ENCODE data around the gene DNAJB11. TPM values are rescaled to one million over a fixed set of nuclear protein-coding genes. Genes with fewer than 3 reads are reported as not detected.

DNAJB11 gene
- total RNA-seq, 4 donors from 2014 or later = 19.5 to 40.0 (median 33.5) TPM

- WGBS, 2 donors (ENCODE audit: low coverage in 1 of 2) = 76 to 80% methylated on average over 3 to 4 of the region's 5 CpGs
- no peaks in the 10 kb centered on the region for H3K9me3 ChIP-seq
- H3K27me3 ChIP-seq = no peaks in the 10 kb centered on the region
- H3K4me3 ChIP-seq = no peak overlapping the region
- H3K36me3 ChIP-seq = no peaks in the 10 kb centered on the region
- no peaks in the 10 kb centered on the region for H3K4me1 ChIP-seq
- ATAC-seq = no peak
- TF ChIP-seq POLR2A (IDR thresholded peaks at IDR 0.05) (no peak), EP300 (IDR thresholded peaks at IDR 0.05) (no peak), CTCF (IDR thresholded peaks at IDR 0.05) (no peak), POLR2AphosphoS5 (IDR thresholded peaks at IDR 0.05) (no peak)
- no peak overlapping the region for H3K27ac ChIP-seq
Measured at GRCh38 chr3:186605561-186606545, 35.3 kb downstream of the DNAJB11 start.

GRCh38 chr3:186608624-186609215, 38.2 kb downstream of the DNAJB11 start:
- 83 to 90% methylated on average over 1 to 2 of the region's 2 CpGs for WGBS, 2 donors (ENCODE audit: low coverage in 1 of 2)
- H3K4me1 ChIP-seq = no peaks in the 10 kb centered on the region
- peaks cover 12% of the 10 kb centered on the region for H3K27me3 ChIP-seq
- H3K36me3 ChIP-seq = no peaks in the 10 kb centered on the region
- H3K27ac ChIP-seq = no peak overlapping the region
- no peaks in the 10 kb centered on the region for H3K9me3 ChIP-seq
- no peak overlapping the region for H3K4me3 ChIP-seq
- no peak for ATAC-seq
- TF ChIP-seq EP300 (IDR thresholded peaks at IDR 0.05) = no peak
- no peak for TF ChIP-seq POLR2AphosphoS5 (IDR thresholded peaks at IDR 0.05)
- TF ChIP-seq CTCF (IDR thresholded peaks at IDR 0.05) = no peak
- no peak for TF ChIP-seq POLR2A (IDR thresholded peaks at IDR 0.05)

- 73 to 96% methylated on average over 3 to 5 of the region's 8 CpGs for WGBS, 2 donors (ENCODE audit: low coverage in 1 of 2)
- no peaks in the 10 kb centered on the region for H3K9me3 ChIP-seq
- no peak for ATAC-seq
Measured at GRCh38 chr3:186609247-186609868, 38.8 kb downstream of the DNAJB11 start.

GRCh38 chr3:186612065-186612464, 41.5 kb downstream of the DNAJB11 start:
- Histone ChIP-seq H3K9me3 (no peaks in the 10 kb centered on the region), H3K36me3 (no peaks in the 10 kb centered on the region), H3K4me1 (peaks cover 0 to 14% (median under 1%) of the 10 kb centered on the region in 3 donors), H3K27ac (no peak overlapping the region), H3K4me3 (no peak overlapping the region), H3K27me3 (peaks cover 34% of the 10 kb centered on the region)
- ATAC-seq = no peak
- no peak for TF ChIP-seq POLR2AphosphoS5 (IDR thresholded peaks at IDR 0.05)
- TF ChIP-seq POLR2A (IDR thresholded peaks at IDR 0.05) = no peak
- TF ChIP-seq EP300 (IDR thresholded peaks at IDR 0.05) = no peak
- no peak for TF ChIP-seq CTCF (IDR thresholded peaks at IDR 0.05)
- 55% methylated on average over 1 of the region's 5 CpGs; no CpG with 5 or more reads in 1 of the 2 donors for WGBS, 2 donors (ENCODE audit: low coverage in 1 of 2)

More at GRCh38 chr3:186609247-186609868, 38.8 kb downstream of the DNAJB11 start:
- TF ChIP-seq CTCF (IDR thresholded peaks at IDR 0.05) (no peak), POLR2A (IDR thresholded peaks at IDR 0.05) (no peak), POLR2AphosphoS5 (IDR thresholded peaks at IDR 0.05) (no peak), EP300 (IDR thresholded peaks at IDR 0.05) (no peak)
- H3K4me3 ChIP-seq = no peak overlapping the region
- peaks cover 17% of the 10 kb centered on the region for H3K27me3 ChIP-seq
- H3K4me1 ChIP-seq = no peaks in the 10 kb centered on the region
- no peaks in the 10 kb centered on the region for H3K36me3 ChIP-seq
- no peak overlapping the region for H3K27ac ChIP-seq
